H9 (cell line): ENCODE measurements around the gene SGO1. TPM values are rescaled to one million over a fixed set of nuclear protein-coding genes. Genes with fewer than 3 reads are reported as not detected.

ENCODE experiments used
- DNase-seq: peaks from one replicate; pipeline ENCODE4 v3.0.0-alpha.2; 2017
- H2AFZ ChIP-seq: one replicate; pipeline ENCODE4 v1.6.1; 2013; ENCODE audit warnings: mild to moderate bottlenecking, low read length, control low read depth, moderate library complexity
- H2AK5ac ChIP-seq: 2 replicates; pipeline ENCODE4 v1.6.1; 2013; ENCODE audit warnings: low read length, control low read depth, mixed read lengths; ENCODE audit not compliant: insufficient read length
- H2BK120ac ChIP-seq: one replicate; pipeline ENCODE4 v1.6.1; 2013; ENCODE audit warnings: low read depth, mild to moderate bottlenecking, low read length, control low read depth, inconsistent platforms; ENCODE audit not compliant: poor library complexity, severe bottlenecking
- H2BK12ac ChIP-seq: 2 replicates; pipeline ENCODE4 v1.6.1; 2013; ENCODE audit warnings: low read length, control low read depth, mixed read lengths, low read depth; ENCODE audit not compliant: insufficient read length
- H2BK15ac ChIP-seq: 2 replicates; pipeline ENCODE4 v1.6.1; 2013; ENCODE audit warnings: low read depth, low read length, control low read depth
- H2BK20ac ChIP-seq: one replicate; pipeline ENCODE4 v1.6.1; 2013; ENCODE audit warnings: low read depth, mild to moderate bottlenecking, low read length, control low read depth, inconsistent platforms; ENCODE audit not compliant: poor library complexity, severe bottlenecking
- H2BK5ac ChIP-seq: 2 replicates; pipeline ENCODE4 v1.6.1; 2013; ENCODE audit warnings: low read length, control low read depth, mixed read lengths; ENCODE audit not compliant: insufficient read length
- H3K14ac ChIP-seq: 2 replicates; pipeline ENCODE4 v1.6.1; 2013; ENCODE audit warnings: low read length, control low read depth; ENCODE audit not compliant: insufficient read depth
- H3K18ac ChIP-seq: 2 replicates; pipeline ENCODE4 v1.6.1; 2013; ENCODE audit warnings: low read depth, mild to moderate bottlenecking, mixed read lengths, low read length, control low read depth; ENCODE audit not compliant: insufficient read length
- H3K23ac ChIP-seq: 2 replicates; pipeline ENCODE4 v1.6.1; 2013; ENCODE audit warnings: low read length, control low read depth, mixed read lengths, low read depth; ENCODE audit not compliant: insufficient read length
- H3K23me2 ChIP-seq: 2 replicates; pipeline ENCODE4 v1.6.1; 2013; ENCODE audit warnings: low read depth, mild to moderate bottlenecking, mixed read lengths, low read length, control low read depth; ENCODE audit not compliant: insufficient read length, poor library complexity, severe bottlenecking
- H3K27ac ChIP-seq: 2 replicates; pipeline ENCODE4 v1.5.1; 2013; ENCODE audit warnings: low read length, control low read depth, mixed read lengths, low read depth; ENCODE audit not compliant: insufficient read length
- H3K27me3 ChIP-seq: 2 replicates; pipeline ENCODE4 v1.6.1; 2013; ENCODE audit warnings: low read length, control low read depth, inconsistent platforms; ENCODE audit not compliant: insufficient read depth
- H3K4ac ChIP-seq: 2 replicates; pipeline ENCODE4 v1.6.1; 2013; ENCODE audit warnings: low read depth, mild to moderate bottlenecking, control low read depth, inconsistent platforms, low read length, moderate library complexity
- H3K4me1 ChIP-seq: 2 replicates; pipeline ENCODE4 v1.6.1; 2013; ENCODE audit warnings: low read length, control low read depth, inconsistent platforms; ENCODE audit not compliant: insufficient read depth
- H3K4me2 ChIP-seq: 2 replicates; pipeline ENCODE4 v1.6.1; 2013; ENCODE audit warnings: low read length, control low read depth, mixed read lengths; ENCODE audit not compliant: insufficient read length, insufficient read depth
- H3K56ac ChIP-seq: 2 replicates; pipeline ENCODE4 v1.6.1; 2013; ENCODE audit warnings: low read depth, mild to moderate bottlenecking, mixed read lengths, low read length, control low read depth; ENCODE audit not compliant: insufficient read length
- H3K79me1 ChIP-seq: 2 replicates; pipeline ENCODE4 v1.6.1; 2013; ENCODE audit warnings: low read depth, mild to moderate bottlenecking, moderate library complexity, low read length, control low read depth, inconsistent platforms; ENCODE audit not compliant: insufficient read depth, poor library complexity, severe bottlenecking
- H3K79me2 ChIP-seq: 2 replicates; pipeline ENCODE4 v1.6.1; 2013; ENCODE audit warnings: low read length, control low read depth, inconsistent platforms; ENCODE audit not compliant: insufficient read depth
- H3K9ac ChIP-seq: 2 replicates; pipeline ENCODE4 v1.6.1; 2013; ENCODE audit warnings: low read length, control low read depth, mixed read lengths; ENCODE audit not compliant: insufficient read length; ENCODE audit errors: extremely low read depth
- H3K9me3 ChIP-seq: one replicate; pipeline ENCODE4 v1.6.1; 2013; ENCODE audit warnings: low read depth, low read length, inconsistent platforms; ENCODE audit not compliant: control insufficient read depth
- H3T11ph ChIP-seq: one replicate; pipeline ENCODE4 v1.6.1; 2013; ENCODE audit warnings: mild to moderate bottlenecking, low read length, control low read depth, inconsistent platforms
- H4K20me1 ChIP-seq: one replicate; pipeline ENCODE4 v1.6.1; 2013; ENCODE audit not compliant: control insufficient read depth, insufficient read length, insufficient read depth
- H4K5ac ChIP-seq: 2 replicates; pipeline ENCODE4 v1.6.1; 2013; ENCODE audit warnings: low read depth, mild to moderate bottlenecking, mixed read lengths, low read length, control low read depth; ENCODE audit not compliant: insufficient read length
- H4K8ac ChIP-seq: replicated peaks from 2 replicates; pipeline ENCODE4 v1.6.1; 2013; ENCODE audit warnings: low read length, control low read depth, mixed read lengths, low read depth; ENCODE audit not compliant: insufficient read length
- H4K91ac ChIP-seq: 2 replicates; pipeline ENCODE4 v1.6.1; 2013; ENCODE audit warnings: low read depth, mild to moderate bottlenecking, moderate library complexity, mixed read lengths, low read length, control low read depth; ENCODE audit not compliant: insufficient read length
- H3K27ac Mint-ChIP-seq, 3 experiments: 2 replicates in 2 of 3; 3 replicates in 1 of 3; pipeline ENCODE4 v1.8.0; 2020 to 2021; ENCODE audit warnings: mixed read lengths in 3 of 3, mild to moderate bottlenecking in 1 of 3, moderate library complexity in 1 of 3
- H3K27me3 Mint-ChIP-seq: 2 replicates; pipeline ENCODE4 v1.8.0; 2021; ENCODE audit warnings: low read depth, mild to moderate bottlenecking, moderate library complexity, mixed read lengths
- H3K36me3 Mint-ChIP-seq, 3 experiments: 2 replicates in 2 of 3; 3 replicates in 1 of 3; pipeline ENCODE4 v1.8.0; 2020 to 2021; ENCODE audit warnings: low read depth in 3 of 3, mixed read lengths in 3 of 3; ENCODE audit not compliant: insufficient read depth in 1 of 3
- H3K4me1 Mint-ChIP-seq, 2 experiments: 2 replicates each; pipeline ENCODE4 v1.8.0; 2020; ENCODE audit warnings: mixed read lengths in 2 of 2
- H3K4me3 Mint-ChIP-seq, 2 experiments: 2 replicates in 1 of 2; 3 replicates in 1 of 2; pipeline ENCODE4 v1.8.0; 2020 to 2021; ENCODE audit warnings: mild to moderate bottlenecking in 2 of 2, mixed read lengths in 2 of 2, moderate library complexity in 1 of 2
- H3K9me3 Mint-ChIP-seq, 2 experiments: 2 replicates in 1 of 2; 3 replicates in 1 of 2; pipeline ENCODE4 v1.8.0; 2020; ENCODE audit warnings: mild to moderate bottlenecking in 2 of 2, mixed read lengths in 2 of 2, moderate library complexity in 1 of 2
- WGBS: extraction: QIAGEN DNeasy Blood & Tissue Kit; methylation state at CpG from one replicate; pipeline ENCODE4 v1.1.7; 2013; ENCODE audit warnings: missing lambda C conversion rate, low lambda C conversion rate, mixed read lengths; ENCODE audit not compliant: insufficient read length; ENCODE audit errors: extremely low coverage; 5-methylcytosine and 5-hydroxymethylcytosine counted together
- total RNA-seq: library from RNA; stranded (reverse); gene quantifications from 2 replicates; pipeline ENCODE4 v1.2.1, GENCODE V29; 2021
- TF ChIP-seq, protein P1 (sequence below): fragments of 200-600 bp; sonication (generic); conservative IDR thresholded peaks from 3 replicates; pipeline ENCODE4 v1.8.0; 2021; ENCODE audit warnings: antibody characterized with exemption, mild to moderate bottlenecking

The SGO1 gene
- total RNA-seq, 1 experiment from 2014 or later, result 30.7 TPM

DNA sequence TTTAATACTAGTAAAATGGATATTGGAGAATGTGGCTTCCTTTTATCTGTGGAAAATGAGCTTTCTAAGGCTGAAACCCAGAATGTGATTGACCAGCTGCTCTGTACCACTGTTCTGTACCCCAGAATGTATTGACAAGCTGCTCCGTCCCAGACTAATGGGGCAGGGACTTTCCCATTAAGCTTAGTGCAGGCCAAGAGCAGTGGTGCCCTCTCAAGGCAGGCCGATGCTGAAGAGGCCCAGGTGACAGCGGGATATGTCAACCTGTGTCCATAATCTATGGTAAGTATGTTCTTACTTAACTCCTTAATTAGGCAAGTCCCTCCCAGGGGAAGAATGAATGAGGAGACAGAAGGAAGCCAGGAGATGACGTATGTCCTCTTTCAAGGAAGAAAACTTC lies 31.1 kb downstream of the SGO1 start:
- Histone ChIP-seq H3K18ac (no peak overlapping the region), H3K9ac (no peak overlapping the region), H2BK20ac (no peak overlapping the region), H4K5ac (no peak overlapping the region), H3K23ac (no peak overlapping the region), H3K27me3 (no peaks in the 10 kb centered on the region), H3K4me2 (no peak overlapping the region), H2AFZ (no peak overlapping the region), H2AK5ac (no peak overlapping the region), H2BK120ac (no peak overlapping the region), H3K27ac (no peak overlapping the region), H2BK5ac (no peak overlapping the region), H4K8ac (no peak overlapping the region), H3K4ac (no peak overlapping the region), H3K79me1 (no peaks in the 10 kb centered on the region), H4K91ac (no peak overlapping the region), H3K23me2 (no peaks in the 10 kb centered on the region), H3K79me2 (no peaks in the 10 kb centered on the region), H2BK15ac (no peak overlapping the region), H3K56ac (no peak overlapping the region), H4K20me1 (no peaks in the 10 kb centered on the region), H3T11ph (no peak overlapping the region), H3K14ac (no peak overlapping the region), H3K9me3 (no peaks in the 10 kb centered on the region), H2BK12ac (no peak overlapping the region), H3K4me1 (no peaks in the 10 kb centered on the region)
- Mint-ChIP-seq H3K27me3 (no peaks in the 10 kb centered on the region), H3K4me3 (no peak overlapping the region), H3K4me1 (no peaks in the 10 kb centered on the region; a peak in 1 of 4 replicates), H3K9me3 (no peaks in the 10 kb centered on the region), H3K36me3 (peaks cover 8 to 28% (median 20%) of the 10 kb centered on the region in 3 experiments; a peak in 5 of 7 replicates), H3K27ac (no peak overlapping the region)
- TF ChIP-seq, protein P1, sequence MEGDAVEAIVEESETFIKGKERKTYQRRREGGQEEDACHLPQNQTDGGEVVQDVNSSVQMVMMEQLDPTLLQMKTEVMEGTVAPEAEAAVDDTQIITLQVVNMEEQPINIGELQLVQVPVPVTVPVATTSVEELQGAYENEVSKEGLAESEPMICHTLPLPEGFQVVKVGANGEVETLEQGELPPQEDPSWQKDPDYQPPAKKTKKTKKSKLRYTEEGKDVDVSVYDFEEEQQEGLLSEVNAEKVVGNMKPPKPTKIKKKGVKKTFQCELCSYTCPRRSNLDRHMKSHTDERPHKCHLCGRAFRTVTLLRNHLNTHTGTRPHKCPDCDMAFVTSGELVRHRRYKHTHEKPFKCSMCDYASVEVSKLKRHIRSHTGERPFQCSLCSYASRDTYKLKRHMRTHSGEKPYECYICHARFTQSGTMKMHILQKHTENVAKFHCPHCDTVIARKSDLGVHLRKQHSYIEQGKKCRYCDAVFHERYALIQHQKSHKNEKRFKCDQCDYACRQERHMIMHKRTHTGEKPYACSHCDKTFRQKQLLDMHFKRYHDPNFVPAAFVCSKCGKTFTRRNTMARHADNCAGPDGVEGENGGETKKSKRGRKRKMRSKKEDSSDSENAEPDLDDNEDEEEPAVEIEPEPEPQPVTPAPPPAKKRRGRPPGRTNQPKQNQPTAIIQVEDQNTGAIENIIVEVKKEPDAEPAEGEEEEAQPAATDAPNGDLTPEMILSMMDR, result peak; percentile 32; the same call in 2 of the 3 replicates
- WGBS, result no CpG with 5 or more reads among the region's 4 CpGs
- no peak for DNase-seq
